Measurements from ENCODE around the gene FARS2. TPM values are rescaled to one million over a fixed set of nuclear protein-coding genes. Genes with fewer than 3 reads are reported as not detected.
A peak's percentile ranks its signal among the peaks of the same experiment; 100 is the strongest.

The FARS2 gene
- total and polyA plus RNA-seq, 9 of the 15 experiments (the other 6 are each of a cell fraction or from before 2014, with no cell fraction given): 16.5 to 62.2 (median 27.0) TPM

DNA sequence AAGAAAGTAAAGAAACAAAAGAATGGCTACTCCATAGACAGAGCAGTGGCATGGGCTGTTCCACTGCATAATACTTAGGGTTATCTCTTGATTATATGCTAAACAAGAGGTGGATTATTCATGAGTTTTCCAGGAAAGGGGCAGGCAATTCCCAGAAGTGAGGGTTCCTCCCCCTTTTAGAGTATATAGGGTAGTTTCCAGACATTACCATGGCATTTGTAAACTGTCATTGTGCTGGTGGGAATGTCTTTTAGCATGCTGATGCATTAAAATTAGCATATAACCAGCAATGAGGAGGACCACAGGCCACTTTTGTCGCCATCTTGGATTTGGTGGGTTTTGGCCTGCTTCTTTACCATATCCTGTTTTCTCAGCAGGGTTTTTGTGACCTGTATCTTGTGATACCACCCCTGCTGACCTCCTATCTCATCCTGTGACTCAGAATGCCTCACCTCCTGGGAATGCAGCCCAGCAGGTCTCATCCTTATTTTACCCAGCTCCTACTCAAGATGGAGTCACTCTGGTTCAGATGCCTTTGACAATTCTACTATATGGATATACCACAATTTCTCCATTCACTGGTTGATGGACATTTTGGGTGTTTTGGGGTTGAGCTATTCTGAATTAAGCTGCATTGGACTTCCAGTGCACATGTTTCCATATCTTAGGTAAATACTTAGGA lies 280.6 kb downstream of the FARS2 start (continued):
- TF ChIP-seq ZNF184 (CRISPR knock-in tag; IDR thresholded peaks at IDR 0.05) (no peak), HNRNPL (IDR thresholded peaks at IDR 0.05; ENCODE audit: low read depth, low read length) (no peak), ZFP30 (CRISPR knock-in tag; IDR thresholded peaks at IDR 0.05; ENCODE audit: borderline replicate concordance) (no peak), YY1 (IDR thresholded peaks at IDR 0.05; ENCODE audit: borderline replicate concordance in 1 of 3, control insufficient read depth in 1 of 3, extremely low read depth in 1 of 3, insufficient read depth in 3 of 3, insufficient read length in 1 of 3, insufficient replicate concordance in 2 of 3, low read depth in 1 of 3, low read length in 2 of 3) (peak in 1 of 3 experiments; percentile 72), CBX2 (IDR thresholded peaks at IDR 0.05; ENCODE audit: insufficient read depth, low read length, poor library complexity, severe bottlenecking) (no peak), HMG20A (CRISPR knock-in tag; conservative IDR thresholded peaks at IDR 0.05) (no peak), MED1 (CRISPR knock-in tag; IDR thresholded peaks at IDR 0.05; ENCODE audit: borderline replicate concordance) (no peak), FIP1L1 (IDR thresholded peaks at IDR 0.05; ENCODE audit: low read depth, low read length, poor library complexity, severe bottlenecking) (no peak), ATF7 (IDR thresholded peaks at IDR 0.05) (0 out of 2 replicates have a peak, but pooled peaks have one; percentile 15), TCF7L2 (IDR thresholded peaks at IDR 0.05; ENCODE audit: low read depth, low read length) (no peak), ZFP1 (CRISPR knock-in tag; IDR thresholded peaks at IDR 0.05) (no peak), NELFE (IDR thresholded peaks at IDR 0.05; ENCODE audit: insufficient read depth, insufficient read length) (no peak), SREBF2 (CRISPR knock-in tag; IDR thresholded peaks at IDR 0.05) (no peak), ZNF41 (CRISPR knock-in tag; conservative IDR thresholded peaks at IDR 0.05) (no peak; the same call in 1 of the 2 replicates)
- TF ChIP-seq, protein P1, sequence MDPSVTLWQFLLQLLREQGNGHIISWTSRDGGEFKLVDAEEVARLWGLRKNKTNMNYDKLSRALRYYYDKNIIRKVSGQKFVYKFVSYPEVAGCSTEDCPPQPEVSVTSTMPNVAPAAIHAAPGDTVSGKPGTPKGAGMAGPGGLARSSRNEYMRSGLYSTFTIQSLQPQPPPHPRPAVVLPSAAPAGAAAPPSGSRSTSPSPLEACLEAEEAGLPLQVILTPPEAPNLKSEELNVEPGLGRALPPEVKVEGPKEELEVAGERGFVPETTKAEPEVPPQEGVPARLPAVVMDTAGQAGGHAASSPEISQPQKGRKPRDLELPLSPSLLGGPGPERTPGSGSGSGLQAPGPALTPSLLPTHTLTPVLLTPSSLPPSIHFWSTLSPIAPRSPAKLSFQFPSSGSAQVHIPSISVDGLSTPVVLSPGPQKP (CRISPR knock-in tag; IDR thresholded peaks at IDR 0.05): no peak
- TF ChIP-seq, protein P2, sequence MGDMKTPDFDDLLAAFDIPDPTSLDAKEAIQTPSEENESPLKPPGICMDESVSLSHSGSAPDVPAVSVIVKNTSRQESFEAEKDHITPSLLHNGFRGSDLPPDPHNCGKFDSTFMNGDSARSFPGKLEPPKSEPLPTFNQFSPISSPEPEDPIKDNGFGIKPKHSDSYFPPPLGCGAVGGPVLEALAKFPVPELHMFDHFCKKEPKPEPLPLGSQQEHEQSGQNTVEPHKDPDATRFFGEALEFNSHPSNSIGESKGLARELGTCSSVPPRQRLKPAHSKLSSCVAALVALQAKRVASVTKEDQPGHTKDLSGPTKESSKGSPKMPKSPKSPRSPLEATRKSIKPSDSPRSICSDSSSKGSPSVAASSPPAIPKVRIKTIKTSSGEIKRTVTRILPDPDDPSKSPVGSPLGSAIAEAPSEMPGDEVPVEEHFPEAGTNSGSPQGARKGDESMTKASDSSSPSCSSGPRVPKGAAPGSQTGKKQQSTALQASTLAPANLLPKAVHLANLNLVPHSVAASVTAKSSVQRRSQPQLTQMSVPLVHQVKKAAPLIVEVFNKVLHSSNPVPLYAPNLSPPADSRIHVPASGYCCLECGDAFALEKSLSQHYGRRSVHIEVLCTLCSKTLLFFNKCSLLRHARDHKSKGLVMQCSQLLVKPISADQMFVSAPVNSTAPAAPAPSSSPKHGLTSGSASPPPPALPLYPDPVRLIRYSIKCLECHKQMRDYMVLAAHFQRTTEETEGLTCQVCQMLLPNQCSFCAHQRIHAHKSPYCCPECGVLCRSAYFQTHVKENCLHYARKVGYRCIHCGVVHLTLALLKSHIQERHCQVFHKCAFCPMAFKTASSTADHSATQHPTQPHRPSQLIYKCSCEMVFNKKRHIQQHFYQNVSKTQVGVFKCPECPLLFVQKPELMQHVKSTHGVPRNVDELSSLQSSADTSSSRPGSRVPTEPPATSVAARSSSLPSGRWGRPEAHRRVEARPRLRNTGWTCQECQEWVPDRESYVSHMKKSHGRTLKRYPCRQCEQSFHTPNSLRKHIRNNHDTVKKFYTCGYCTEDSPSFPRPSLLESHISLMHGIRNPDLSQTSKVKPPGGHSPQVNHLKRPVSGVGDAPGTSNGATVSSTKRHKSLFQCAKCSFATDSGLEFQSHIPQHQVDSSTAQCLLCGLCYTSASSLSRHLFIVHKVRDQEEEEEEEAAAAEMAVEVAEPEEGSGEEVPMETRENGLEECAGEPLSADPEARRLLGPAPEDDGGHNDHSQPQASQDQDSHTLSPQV (IDR thresholded peaks at IDR 0.05): peak; percentile 92
- TF ChIP-seq, protein P3, sequence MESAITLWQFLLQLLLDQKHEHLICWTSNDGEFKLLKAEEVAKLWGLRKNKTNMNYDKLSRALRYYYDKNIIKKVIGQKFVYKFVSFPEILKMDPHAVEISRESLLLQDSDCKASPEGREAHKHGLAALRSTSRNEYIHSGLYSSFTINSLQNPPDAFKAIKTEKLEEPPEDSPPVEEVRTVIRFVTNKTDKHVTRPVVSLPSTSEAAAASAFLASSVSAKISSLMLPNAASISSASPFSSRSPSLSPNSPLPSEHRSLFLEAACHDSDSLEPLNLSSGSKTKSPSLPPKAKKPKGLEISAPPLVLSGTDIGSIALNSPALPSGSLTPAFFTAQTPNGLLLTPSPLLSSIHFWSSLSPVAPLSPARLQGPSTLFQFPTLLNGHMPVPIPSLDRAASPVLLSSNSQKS (CRISPR knock-in tag; IDR thresholded peaks at IDR 0.05): no peak
- TF ChIP-seq, protein P4, sequence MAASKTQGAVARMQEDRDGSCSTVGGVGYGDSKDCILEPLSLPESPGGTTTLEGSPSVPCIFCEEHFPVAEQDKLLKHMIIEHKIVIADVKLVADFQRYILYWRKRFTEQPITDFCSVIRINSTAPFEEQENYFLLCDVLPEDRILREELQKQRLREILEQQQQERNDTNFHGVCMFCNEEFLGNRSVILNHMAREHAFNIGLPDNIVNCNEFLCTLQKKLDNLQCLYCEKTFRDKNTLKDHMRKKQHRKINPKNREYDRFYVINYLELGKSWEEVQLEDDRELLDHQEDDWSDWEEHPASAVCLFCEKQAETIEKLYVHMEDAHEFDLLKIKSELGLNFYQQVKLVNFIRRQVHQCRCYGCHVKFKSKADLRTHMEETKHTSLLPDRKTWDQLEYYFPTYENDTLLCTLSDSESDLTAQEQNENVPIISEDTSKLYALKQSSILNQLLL (CRISPR knock-in tag; IDR thresholded peaks at IDR 0.05; ENCODE audit: borderline replicate concordance): no peak
